ENCODE measurements around the gene RARB. TPM values are rescaled to one million over a fixed set of nuclear protein-coding genes. Genes with fewer than 3 reads are reported as not detected.

RARB gene
- total RNA-seq, 2 donors from 2014 or later, result 15.2 to 22.8 TPM

DNA sequence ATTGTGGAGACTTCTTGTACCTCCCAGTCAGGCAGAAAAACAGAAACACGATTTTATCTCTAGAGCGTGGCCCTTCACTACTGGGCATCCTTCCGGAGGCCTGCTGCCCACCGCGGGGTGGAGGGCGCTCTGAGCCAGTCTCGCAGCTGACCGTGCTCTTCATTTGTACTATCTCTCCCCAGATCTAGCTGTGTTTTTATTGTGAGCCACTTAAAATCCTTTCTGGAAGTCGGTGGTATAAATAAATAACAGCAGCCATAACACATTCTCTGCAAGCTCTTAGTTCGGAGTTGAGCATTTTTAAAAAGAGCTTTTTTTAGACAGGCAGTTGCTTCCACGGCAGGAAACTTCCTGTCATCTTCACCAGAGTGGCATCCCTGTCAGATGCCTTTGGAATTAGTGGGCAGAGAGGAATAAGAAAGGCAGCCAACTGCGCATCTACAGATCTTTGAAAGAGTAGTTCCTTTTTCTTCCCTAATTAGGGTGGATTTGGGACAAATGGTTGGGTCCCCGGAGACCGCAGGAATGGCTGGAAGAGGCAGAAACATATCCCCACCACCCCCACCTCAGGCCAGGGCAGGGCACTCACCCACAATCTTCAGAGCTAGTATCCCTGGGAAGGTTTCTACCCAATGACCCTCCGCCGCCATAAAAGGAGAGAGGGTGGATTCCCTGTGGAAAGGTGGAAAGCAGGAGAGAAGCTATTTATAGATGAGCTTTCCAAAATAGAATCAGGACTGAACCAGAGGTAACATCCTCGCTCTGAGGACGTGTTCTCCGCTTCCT is 145.5 kb downstream of the RARB start:
- Histone ChIP-seq H3K27me3 (no peaks in the 10 kb centered on the region), H3K4me1 (peaks cover 0 to 36% of the 10 kb centered on the region in 2 donors), H3K9me3 (no peaks in the 10 kb centered on the region), H3K4me3 (peak overlapping the region in 1 of 2 donors; percentile 0), H3K36me3 (peaks cover 17% of the 10 kb centered on the region), H3K27ac (peak overlapping the region; percentile 80 to 90)
- DNase-seq (ENCODE audit: low spot score), result no peak
- TF ChIP-seq, protein P1, sequence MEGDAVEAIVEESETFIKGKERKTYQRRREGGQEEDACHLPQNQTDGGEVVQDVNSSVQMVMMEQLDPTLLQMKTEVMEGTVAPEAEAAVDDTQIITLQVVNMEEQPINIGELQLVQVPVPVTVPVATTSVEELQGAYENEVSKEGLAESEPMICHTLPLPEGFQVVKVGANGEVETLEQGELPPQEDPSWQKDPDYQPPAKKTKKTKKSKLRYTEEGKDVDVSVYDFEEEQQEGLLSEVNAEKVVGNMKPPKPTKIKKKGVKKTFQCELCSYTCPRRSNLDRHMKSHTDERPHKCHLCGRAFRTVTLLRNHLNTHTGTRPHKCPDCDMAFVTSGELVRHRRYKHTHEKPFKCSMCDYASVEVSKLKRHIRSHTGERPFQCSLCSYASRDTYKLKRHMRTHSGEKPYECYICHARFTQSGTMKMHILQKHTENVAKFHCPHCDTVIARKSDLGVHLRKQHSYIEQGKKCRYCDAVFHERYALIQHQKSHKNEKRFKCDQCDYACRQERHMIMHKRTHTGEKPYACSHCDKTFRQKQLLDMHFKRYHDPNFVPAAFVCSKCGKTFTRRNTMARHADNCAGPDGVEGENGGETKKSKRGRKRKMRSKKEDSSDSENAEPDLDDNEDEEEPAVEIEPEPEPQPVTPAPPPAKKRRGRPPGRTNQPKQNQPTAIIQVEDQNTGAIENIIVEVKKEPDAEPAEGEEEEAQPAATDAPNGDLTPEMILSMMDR (IDR thresholded peaks at IDR 0.05), result no peak

DNA sequence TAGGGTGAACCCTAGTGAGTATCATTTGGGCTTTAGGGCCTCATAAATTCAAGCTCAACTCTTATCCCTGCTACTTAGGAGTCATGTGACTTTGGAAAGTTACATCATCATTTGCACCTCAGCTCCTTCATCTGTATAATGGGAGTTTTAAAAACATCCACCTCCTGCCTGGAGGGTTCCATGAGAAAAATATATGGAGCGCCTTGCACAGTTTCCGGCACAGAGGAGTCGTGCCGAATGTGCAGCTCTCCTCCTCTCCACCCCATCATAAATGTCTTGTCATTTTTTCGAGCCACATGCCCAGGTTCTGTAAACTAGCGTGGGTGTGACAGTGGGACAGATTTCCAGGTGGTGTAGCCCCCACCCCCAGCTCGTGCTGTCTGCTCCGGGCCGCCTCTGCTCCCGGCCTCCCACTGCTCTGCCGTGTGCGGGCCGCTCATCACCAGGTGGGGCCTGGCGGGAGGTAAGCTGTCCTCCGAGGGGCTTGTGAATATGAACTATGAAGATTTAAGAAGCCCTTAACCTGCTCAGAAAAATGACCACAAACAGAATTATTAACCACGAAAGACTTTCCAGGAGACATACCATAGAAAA is 146.2 kb downstream of the RARB start:
- Histone ChIP-seq H3K27ac (peak overlapping the region; percentile 80 to 90), H3K27me3 (no peaks in the 10 kb centered on the region), H3K4me1 (peaks cover 0 to 30% of the 10 kb centered on the region in 2 donors), H3K36me3 (peaks cover 17% of the 10 kb centered on the region), H3K9me3 (no peaks in the 10 kb centered on the region), H3K4me3 (no peak overlapping the region)
- DNase-seq (ENCODE audit: low spot score), result no peak
- TF ChIP-seq, protein P1 (IDR thresholded peaks at IDR 0.05), result no peak

DNA sequence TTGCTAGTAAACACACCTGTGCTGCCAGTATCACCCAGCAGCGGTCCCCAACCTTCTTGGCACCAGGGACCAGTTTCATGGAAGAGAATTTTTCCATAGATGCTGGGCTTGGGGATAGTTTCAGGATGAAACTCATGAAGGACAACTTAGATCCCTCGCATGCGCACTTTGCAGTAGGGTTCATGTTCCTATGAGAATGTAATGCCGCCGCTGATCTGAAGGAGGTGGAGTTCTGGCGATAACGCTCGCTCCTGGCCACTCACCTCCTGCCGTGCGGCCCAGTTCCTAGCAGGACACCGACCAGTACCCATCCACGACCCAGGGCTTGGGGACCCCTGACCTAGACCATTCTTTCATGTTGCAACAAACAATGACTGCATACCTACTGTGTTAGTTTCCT is 146.9 kb downstream of the RARB start:
- Histone ChIP-seq H3K9me3 (no peaks in the 10 kb centered on the region), H3K27me3 (no peaks in the 10 kb centered on the region), H3K27ac (peak overlapping the region; percentile 80 to 90), H3K4me1 (peaks cover 0 to 24% of the 10 kb centered on the region in 2 donors), H3K36me3 (peaks cover 15% of the 10 kb centered on the region), H3K4me3 (no peak overlapping the region)
- DNase-seq (ENCODE audit: low spot score), result no peak
- TF ChIP-seq, protein P1 (IDR thresholded peaks at IDR 0.05), result no peak

DNA sequence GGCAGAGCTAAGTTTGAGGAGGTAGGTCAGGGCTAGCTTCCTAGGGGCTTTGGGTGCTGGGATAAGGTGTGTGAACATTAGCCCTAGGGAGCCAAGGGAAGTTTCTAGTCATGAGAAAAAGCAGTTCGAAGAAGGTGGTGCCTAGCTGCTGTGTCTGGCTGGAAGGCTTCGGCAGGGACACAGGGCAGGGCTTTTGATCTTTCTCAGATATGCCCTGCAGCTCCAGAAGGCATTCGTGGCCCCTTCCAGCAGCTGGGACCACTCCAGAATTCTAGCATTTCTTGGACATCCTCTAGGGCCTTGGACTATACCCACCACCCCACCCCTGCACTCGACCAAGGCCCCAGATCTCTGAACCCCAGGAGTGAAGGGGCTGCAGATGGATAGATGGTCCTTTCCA is 148.1 kb downstream of the RARB start:
- Histone ChIP-seq H3K9me3 (no peaks in the 10 kb centered on the region), H3K27ac (peak overlapping the region in 1 of 2 donors; percentile 90), H3K36me3 (peaks cover 14% of the 10 kb centered on the region), H3K4me3 (no peak overlapping the region), H3K27me3 (no peaks in the 10 kb centered on the region), H3K4me1 (peaks cover 0 to 24% of the 10 kb centered on the region in 2 donors)
- TF ChIP-seq, protein P1 (IDR thresholded peaks at IDR 0.05), result no peak
- no peak for DNase-seq (ENCODE audit: low spot score)

DNA sequence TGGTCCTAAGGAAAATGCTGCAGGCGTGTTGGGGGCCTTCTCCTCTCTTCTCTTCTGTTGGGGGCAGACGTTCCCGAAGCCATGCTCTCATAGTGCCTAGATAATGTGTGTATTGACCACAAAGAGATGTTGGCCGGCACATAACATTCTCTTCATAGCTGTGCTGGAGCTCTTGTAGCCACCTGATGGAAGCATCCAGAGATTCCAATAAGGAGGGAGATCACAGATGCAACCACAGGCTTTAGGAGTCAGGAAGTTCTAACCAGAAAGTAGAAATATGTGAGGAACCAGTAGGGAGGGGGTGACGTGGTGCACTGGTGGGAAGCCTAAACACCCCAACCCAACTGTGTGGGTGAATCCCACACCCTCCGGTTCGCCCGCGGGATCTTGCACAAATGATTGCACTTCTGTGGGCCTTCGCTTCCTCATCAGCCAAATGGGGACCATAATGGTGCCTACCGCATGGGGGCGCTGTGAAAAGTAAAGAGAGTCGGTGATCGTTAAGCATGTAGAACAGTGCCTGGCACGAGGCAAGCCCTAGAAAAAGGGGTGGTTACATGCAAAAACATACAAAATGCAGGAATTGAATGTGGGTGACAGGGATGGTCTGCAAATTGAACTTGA is 148.9 kb downstream of the RARB start:
- H3K27ac ChIP-seq, result peak overlapping the region in 1 of 2 donors; percentile 90
- peaks cover 0 to 24% of the 10 kb centered on the region in 2 donors for H3K4me1 ChIP-seq
- no peaks in the 10 kb centered on the region for H3K27me3 ChIP-seq
- peaks cover 14% of the 10 kb centered on the region for H3K36me3 ChIP-seq
- TF ChIP-seq, protein P1 (IDR thresholded peaks at IDR 0.05), result no peak
- no peaks in the 10 kb centered on the region for H3K9me3 ChIP-seq
- DNase-seq (ENCODE audit: low spot score), result no peak
- no peak overlapping the region for H3K4me3 ChIP-seq
